GM21367 (cell line): Measurements from ENCODE around the gene DTNA.

ENCODE experiments used
- ATAC-seq: cut with Tn5 transposase; IDR thresholded peaks from one replicate; pipeline ENCODE4 v1.9.1; 2021; ENCODE audit not compliant: unreplicated experiment

Gene DTNA

GRCh38 chr18:34928754-34929335, 218.7 kb downstream of the DTNA start:
- ATAC-seq = no peak

GRCh38 chr18:34929336-34929780, 219.3 kb downstream of the DTNA start:
- ATAC-seq = no peak

DNA sequence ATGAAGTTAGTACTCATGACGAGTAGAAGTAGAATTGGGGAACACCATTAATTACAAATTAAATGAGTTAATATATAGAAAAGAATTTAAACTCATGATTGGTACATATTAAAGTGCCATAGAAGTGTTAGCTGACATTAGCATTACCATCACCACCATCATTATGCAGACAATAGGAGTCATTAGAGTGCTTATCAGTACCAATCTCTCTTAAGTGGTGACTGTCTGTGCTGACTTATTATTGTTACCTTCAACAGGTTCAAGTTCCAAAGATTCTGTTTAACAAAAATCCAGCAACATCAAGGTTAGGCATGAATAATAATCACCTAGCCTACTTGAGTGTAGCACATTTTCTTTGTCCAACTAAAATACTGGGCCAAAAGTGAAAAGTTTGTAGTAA, 222.3 kb downstream of the DTNA start:
- ATAC-seq = no peak

DNA sequence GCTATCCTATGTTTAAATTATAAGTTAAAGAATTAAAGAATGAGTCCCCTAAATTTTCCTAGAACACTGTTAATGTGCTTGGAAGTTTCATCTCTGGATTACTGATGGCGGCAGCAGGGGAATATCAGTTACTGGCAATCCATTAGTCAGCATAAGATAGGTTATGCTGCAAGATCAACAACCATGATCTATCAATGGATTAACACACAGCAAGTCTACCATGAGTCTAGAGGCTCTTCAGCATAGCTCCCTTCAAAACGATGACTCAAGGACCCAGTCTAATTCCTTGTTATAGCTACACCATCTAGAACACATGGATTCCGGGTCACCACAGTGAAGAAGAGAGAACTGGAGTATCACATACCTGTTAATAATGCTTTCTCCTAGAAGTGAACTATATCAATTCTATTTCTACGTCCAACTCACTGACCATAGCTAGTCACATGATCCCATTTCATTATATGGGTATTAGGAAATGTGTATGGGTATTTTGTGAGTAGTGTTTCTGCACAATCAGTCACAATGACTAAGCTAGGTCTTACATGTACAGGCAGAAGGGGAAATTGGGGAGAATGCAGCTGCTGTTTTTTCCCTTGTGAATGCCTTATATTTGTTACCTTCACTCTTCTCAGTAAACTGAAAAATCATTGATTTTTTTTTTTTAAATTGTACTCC, 222.8 kb downstream of the DTNA start:
- ATAC-seq = no peak

DNA sequence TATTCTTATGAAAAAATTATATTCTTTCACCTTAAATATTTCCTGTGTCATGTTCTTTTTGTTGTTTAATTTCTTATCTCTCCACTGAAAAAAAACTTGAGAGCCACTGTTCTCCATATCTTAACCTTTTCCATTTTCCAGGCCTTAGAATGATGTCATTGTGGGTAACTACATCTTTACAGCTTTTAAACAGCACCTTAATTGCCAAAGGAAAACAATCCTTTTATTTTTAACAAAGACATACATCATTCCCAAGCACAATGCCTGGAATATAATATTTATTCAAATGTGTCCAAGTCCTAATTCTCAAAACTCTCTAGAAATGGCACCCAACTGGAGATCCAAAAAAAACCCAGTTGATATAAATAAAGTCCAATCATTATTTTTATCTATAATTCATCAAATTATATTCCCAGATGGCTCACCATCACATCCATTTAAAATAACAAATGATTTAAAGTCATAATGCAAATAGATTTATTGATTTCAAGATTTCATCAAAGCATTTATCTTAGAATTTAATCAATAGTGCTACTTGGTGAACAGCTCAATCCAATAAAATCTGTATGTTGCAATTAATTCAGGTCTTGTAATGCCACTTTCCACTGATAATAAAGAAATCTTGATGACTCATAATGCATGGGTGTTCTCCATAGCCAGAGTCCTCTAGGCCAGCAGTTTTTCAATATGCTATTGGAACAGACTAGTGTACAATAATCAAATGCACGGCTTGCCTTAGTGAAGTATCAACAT, 224.0 kb downstream of the DTNA start:
- no peak for ATAC-seq

- ATAC-seq = no peak
Measured at GRCh38 chr18:34936772-34937171, 226.7 kb downstream of the DTNA start.

- ATAC-seq = no peak
Measured at GRCh38 chr18:34938090-34938489, 228.0 kb downstream of the DTNA start.
